ENCODE measurements around the gene FFAR2.
"Not testable (repeated sequence)": the region's sequence is repeated elsewhere in the genome, so short reads cannot be mapped to it uniquely, and the experiment has no call there.

The FFAR2 gene

GRCh38 chr19:35455616-35456201 lies 7.7 kb downstream of the FFAR2 start:
- DNase-seq (ENCODE audit: low spot score) = no peak

- DNase-seq (ENCODE audit: low spot score) = no peak
Observed at GRCh38 chr19:35457173-35457572, 9.1 kb downstream of the FFAR2 start.

GRCh38 chr19:35458192-35458591 lies 10.1 kb downstream of the FFAR2 start:
- DNase-seq (ENCODE audit: low spot score) = no peak

GRCh38 chr19:35458731-35459391 lies 10.8 kb downstream of the FFAR2 start:
- DNase-seq (ENCODE audit: low spot score) = peak; percentile 8

- DNase-seq (ENCODE audit: low spot score) = peak; percentile 29
Observed at GRCh38 chr19:35459414-35460082, 11.5 kb downstream of the FFAR2 start.

GRCh38 chr19:35460608-35461007 lies 12.6 kb downstream of the FFAR2 start:
- DNase-seq (ENCODE audit: low spot score) = no peak

- no peak for DNase-seq (ENCODE audit: low spot score)
Observed at GRCh38 chr19:35461060-35461459, 13.0 kb downstream of the FFAR2 start.

- DNase-seq (ENCODE audit: low spot score) = not testable (repeated sequence)
Observed at GRCh38 chr19:35461788-35462187, 13.7 kb downstream of the FFAR2 start.

- peak; percentile 57 for DNase-seq (ENCODE audit: low spot score)
Observed at GRCh38 chr19:35462476-35462953, 14.5 kb downstream of the FFAR2 start.

- DNase-seq (ENCODE audit: low spot score) = not testable (repeated sequence)
Observed at GRCh38 chr19:35462956-35463355, 14.9 kb downstream of the FFAR2 start.

- no peak for DNase-seq (ENCODE audit: low spot score)
Observed at GRCh38 chr19:35466259-35466658, 18.2 kb downstream of the FFAR2 start.

- DNase-seq (ENCODE audit: low spot score) = peak; percentile 58
Observed at GRCh38 chr19:35468637-35469036, 20.6 kb downstream of the FFAR2 start.

- no peak for DNase-seq (ENCODE audit: low spot score)
Observed at GRCh38 chr19:35470128-35470527, 22.1 kb downstream of the FFAR2 start.

GRCh38 chr19:35471075-35471474 lies 23.0 kb downstream of the FFAR2 start:
- DNase-seq (ENCODE audit: low spot score) = not testable (repeated sequence)

- DNase-seq (ENCODE audit: low spot score) = no peak
Observed at GRCh38 chr19:35471946-35472345, 23.9 kb downstream of the FFAR2 start.

- DNase-seq (ENCODE audit: low spot score) = no peak
Observed at GRCh38 chr19:35474104-35474503, 26.0 kb downstream of the FFAR2 start.

- not testable (repeated sequence) for DNase-seq (ENCODE audit: low spot score)
Observed at GRCh38 chr19:35474594-35474993, 26.5 kb downstream of the FFAR2 start.

- no peak for DNase-seq (ENCODE audit: low spot score)
Observed at GRCh38 chr19:35476149-35476548, 28.1 kb downstream of the FFAR2 start.

GRCh38 chr19:35478794-35479677 lies 31.0 kb downstream of the FFAR2 start:
- no peak for DNase-seq (ENCODE audit: low spot score)

GRCh38 chr19:35483089-35483488 lies 35.0 kb downstream of the FFAR2 start:
- DNase-seq (ENCODE audit: low spot score) = no peak

- no peak for DNase-seq (ENCODE audit: low spot score)
Observed at GRCh38 chr19:35484252-35485036, 36.4 kb downstream of the FFAR2 start.
